Measurements from ENCODE around the gene LRRC8B.

- TF ChIP-seq, protein P1, sequence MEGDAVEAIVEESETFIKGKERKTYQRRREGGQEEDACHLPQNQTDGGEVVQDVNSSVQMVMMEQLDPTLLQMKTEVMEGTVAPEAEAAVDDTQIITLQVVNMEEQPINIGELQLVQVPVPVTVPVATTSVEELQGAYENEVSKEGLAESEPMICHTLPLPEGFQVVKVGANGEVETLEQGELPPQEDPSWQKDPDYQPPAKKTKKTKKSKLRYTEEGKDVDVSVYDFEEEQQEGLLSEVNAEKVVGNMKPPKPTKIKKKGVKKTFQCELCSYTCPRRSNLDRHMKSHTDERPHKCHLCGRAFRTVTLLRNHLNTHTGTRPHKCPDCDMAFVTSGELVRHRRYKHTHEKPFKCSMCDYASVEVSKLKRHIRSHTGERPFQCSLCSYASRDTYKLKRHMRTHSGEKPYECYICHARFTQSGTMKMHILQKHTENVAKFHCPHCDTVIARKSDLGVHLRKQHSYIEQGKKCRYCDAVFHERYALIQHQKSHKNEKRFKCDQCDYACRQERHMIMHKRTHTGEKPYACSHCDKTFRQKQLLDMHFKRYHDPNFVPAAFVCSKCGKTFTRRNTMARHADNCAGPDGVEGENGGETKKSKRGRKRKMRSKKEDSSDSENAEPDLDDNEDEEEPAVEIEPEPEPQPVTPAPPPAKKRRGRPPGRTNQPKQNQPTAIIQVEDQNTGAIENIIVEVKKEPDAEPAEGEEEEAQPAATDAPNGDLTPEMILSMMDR (IDR thresholded peaks at IDR 0.05), result no peak
- TF ChIP-seq RARB (CRISPR knock-in tag; IDR thresholded peaks at IDR 0.05) (no peak), MAZ (IDR thresholded peaks at IDR 0.05; ENCODE audit: borderline replicate concordance, low read depth, low read length) (no peak), EP300 (IDR thresholded peaks at IDR 0.05) (no peak), RNF2 (IDR thresholded peaks at IDR 0.05; ENCODE audit: borderline replicate concordance, low read depth) (no peak), JUN (IDR thresholded peaks at IDR 0.05) (no peak), NR3C1 (IDR thresholded peaks at IDR 0.05) (no peak), JUNB (IDR thresholded peaks at IDR 0.05) (no peak), MYC (IDR thresholded peaks at IDR 0.05; ENCODE audit: borderline replicate concordance, low read length) (no peak), RFX5 (IDR thresholded peaks at IDR 0.05) (no peak), CHD4 (IDR thresholded peaks at IDR 0.05; ENCODE audit: borderline replicate concordance) (no peak), GATA3 (IDR thresholded peaks at IDR 0.05; ENCODE audit: borderline replicate concordance) (no peak), HDAC2 (IDR thresholded peaks at IDR 0.05) (no peak), ZNF302 (CRISPR knock-in tag; IDR thresholded peaks at IDR 0.05) (no peak)
Measured at GRCh38 chr1:89606227-89606980, 81.8 kb downstream of the LRRC8B start.

All from A549 (cell line).